Kidney epithelial cell (primary cell): Measurements from ENCODE around the gene TBC1D22A. TPM values are rescaled to one million over a fixed set of nuclear protein-coding genes. Genes with fewer than 3 reads are reported as not detected.

ENCODE experiments used
- DNase-seq: peaks from one replicate; pipeline ENCODE4 v3.0.0-alpha.2; 2010; ENCODE audit warnings: low read depth
- H3K27me3 ChIP-seq: 2 replicates; pipeline ENCODE4 v1.6.0; 2011; ENCODE audit warnings: low read length; ENCODE audit not compliant: control insufficient read depth, insufficient read depth
- H3K36me3 ChIP-seq: 2 replicates; pipeline ENCODE4 v1.5.1; 2011; ENCODE audit warnings: low read length; ENCODE audit not compliant: control insufficient read depth, insufficient read depth
- H3K4me3 ChIP-seq: 2 replicates; pipeline ENCODE4 v1.5.1; 2011; ENCODE audit warnings: low read depth, mild to moderate bottlenecking, control low read depth, low read length
- total RNA-seq: library from RNA; depleted of rRNA; stranded (reverse); fragments of >200 nt; gene quantifications from 2 replicates; pipeline ENCODE4 v1.2.3, GENCODE V29; 2015
- TF ChIP-seq, protein P1 (sequence below): IDR thresholded peaks from 2 replicates; pipeline ENCODE4 v1.5.1; 2011; ENCODE audit warnings: mild to moderate bottlenecking, moderate library complexity, low read length, control low read depth, inconsistent platforms; ENCODE audit not compliant: insufficient read depth, poor library complexity, severe bottlenecking

TBC1D22A gene
- total RNA-seq, 1 donor from 2014 or later: 25.7 TPM

DNA sequence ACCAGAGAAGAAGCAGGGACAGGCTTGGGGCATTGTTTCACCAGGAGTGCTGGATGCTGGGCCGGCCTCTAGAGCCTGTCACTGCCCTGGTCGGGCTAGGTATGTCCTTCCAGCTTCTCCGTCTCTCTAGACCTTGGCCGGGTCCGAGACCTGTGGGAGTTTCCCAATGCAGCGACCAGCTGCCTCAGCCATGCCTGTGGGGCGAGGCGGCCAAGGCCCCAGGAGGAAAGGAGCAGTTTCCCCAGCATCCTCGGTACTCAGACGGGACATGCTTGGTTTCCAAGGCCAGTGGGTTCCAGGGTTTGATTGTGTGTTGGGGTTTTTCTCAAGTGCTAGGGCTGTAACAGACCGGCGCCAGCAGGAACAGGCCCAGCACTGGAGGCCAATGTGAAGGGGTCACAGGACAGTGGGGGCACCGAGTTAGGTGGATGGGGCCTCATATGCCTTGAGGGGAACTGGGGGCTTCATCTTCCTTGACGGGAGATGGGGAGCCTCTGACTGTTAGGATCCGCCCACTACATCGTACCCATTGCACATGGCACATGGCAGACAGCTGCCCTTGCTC is 339.0 kb downstream of the TBC1D22A start:
- no peak for DNase-seq
- Histone ChIP-seq H3K36me3 (no peaks in the 10 kb centered on the region), H3K4me3 (no peak overlapping the region), H3K27me3 (no peaks in the 10 kb centered on the region)
- TF ChIP-seq, protein P1, sequence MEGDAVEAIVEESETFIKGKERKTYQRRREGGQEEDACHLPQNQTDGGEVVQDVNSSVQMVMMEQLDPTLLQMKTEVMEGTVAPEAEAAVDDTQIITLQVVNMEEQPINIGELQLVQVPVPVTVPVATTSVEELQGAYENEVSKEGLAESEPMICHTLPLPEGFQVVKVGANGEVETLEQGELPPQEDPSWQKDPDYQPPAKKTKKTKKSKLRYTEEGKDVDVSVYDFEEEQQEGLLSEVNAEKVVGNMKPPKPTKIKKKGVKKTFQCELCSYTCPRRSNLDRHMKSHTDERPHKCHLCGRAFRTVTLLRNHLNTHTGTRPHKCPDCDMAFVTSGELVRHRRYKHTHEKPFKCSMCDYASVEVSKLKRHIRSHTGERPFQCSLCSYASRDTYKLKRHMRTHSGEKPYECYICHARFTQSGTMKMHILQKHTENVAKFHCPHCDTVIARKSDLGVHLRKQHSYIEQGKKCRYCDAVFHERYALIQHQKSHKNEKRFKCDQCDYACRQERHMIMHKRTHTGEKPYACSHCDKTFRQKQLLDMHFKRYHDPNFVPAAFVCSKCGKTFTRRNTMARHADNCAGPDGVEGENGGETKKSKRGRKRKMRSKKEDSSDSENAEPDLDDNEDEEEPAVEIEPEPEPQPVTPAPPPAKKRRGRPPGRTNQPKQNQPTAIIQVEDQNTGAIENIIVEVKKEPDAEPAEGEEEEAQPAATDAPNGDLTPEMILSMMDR: no peak

DNA sequence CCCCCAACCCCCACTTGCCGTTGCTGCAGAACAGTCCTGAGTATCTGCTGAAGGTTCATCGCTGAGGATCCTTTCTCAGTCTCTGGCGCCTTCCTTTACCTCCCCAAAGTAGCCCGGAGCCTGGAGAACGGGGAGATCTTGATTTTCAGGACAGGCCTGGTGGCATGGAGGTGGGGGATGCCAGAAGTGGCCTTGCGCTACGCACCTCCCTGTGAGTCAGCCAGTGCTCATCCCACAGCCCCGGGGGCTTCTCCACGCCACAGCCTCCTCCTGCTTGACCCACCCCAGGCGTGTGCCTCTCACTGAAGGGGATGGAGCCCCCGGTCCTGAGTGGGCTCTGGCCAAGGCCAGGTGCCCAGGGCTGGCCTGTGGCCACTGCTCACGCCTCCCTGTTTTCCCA is 339.6 kb downstream of the TBC1D22A start:
- H3K4me3 ChIP-seq: no peak overlapping the region
- no peaks in the 10 kb centered on the region for H3K36me3 ChIP-seq
- TF ChIP-seq, protein P1: no peak
- no peak for DNase-seq
- no peaks in the 10 kb centered on the region for H3K27me3 ChIP-seq

DNA sequence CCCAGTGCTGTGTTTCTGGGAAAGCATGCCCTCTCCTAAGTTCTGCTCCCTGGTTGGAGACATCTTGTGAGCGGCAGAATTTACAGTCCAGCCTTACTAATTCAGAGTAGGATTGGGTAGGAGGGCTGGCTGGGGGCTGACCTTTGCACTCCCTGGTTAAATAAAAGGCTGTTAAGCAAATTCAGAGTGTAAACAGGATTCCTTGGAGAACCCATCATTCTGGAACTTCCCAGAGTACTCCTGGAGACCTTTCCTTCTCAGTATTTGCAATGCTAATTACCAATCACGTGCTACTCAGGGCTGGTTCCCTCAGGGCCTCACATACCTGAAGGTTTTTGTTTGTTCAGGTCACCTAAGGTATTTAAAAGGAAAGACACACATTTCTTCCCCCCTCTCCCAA is 340.2 kb downstream of the TBC1D22A start:
- DNase-seq: no peak
- no peaks in the 10 kb centered on the region for H3K27me3 ChIP-seq
- no peaks in the 10 kb centered on the region for H3K36me3 ChIP-seq
- no peak overlapping the region for H3K4me3 ChIP-seq
- TF ChIP-seq, protein P1: no peak

DNA sequence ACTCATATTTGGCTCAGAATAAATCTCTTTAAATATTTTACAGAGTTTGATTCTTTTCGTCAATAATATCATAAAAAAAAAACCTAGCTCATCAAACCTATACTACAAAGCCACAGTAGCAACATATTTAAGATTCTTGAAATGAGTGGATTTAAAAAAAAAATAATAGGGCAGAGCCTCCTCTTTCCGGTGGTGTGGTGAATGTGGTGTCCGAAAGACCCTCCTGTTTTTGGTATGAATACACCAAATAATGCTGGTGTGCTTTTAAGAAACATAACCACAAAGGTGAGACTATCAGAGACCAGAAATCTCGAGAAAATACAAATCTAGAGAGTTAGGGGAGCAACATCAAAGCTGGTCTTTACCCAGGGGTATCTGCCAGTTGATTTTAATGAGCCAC is 342.6 kb downstream of the TBC1D22A start:
- TF ChIP-seq, protein P1: no peak
- Histone ChIP-seq H3K27me3 (no peaks in the 10 kb centered on the region), H3K4me3 (no peak overlapping the region), H3K36me3 (no peaks in the 10 kb centered on the region)
- no peak for DNase-seq

DNA sequence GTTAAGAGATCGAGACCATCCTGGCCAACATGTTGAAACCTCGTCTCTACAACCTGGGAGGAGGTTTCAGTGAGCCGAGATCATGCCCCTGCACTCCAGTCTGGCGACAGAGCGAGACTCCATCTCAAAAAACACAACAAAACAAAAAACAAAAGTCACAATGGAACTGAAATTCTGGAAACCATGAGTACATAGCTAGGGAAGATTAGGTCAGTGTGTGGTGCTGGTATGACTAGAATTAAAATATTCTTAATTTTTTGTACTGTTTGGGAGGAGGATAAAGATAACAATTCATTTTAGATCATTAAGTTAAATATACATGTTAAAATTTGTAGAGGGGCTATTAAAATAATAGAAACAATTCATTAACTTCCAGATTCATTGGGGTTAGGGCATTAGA is 344.4 kb downstream of the TBC1D22A start:
- Histone ChIP-seq H3K27me3 (no peaks in the 10 kb centered on the region), H3K36me3 (no peaks in the 10 kb centered on the region), H3K4me3 (no peak overlapping the region)
- DNase-seq: no peak
- TF ChIP-seq, protein P1: no peak

DNA sequence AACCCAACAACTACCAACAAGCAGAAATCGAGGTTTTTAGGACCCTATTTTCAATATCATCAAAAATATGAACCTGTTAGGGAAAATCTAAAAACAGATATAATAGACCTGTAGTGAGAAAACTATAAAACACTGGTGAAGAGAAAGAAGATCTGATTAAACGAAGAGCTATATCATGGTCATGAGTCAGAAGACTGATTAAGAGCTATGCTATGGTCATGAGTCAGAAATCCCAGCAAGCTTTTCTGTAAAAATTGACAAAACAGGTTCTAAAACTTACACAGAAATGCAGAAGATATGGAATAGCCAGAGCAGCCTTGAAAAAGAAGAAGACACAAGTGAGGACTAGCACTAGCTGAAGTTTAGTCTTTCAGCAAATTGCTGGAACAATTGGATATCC is 345.0 kb downstream of the TBC1D22A start:
- Histone ChIP-seq H3K36me3 (no peaks in the 10 kb centered on the region), H3K27me3 (no peaks in the 10 kb centered on the region), H3K4me3 (no peak overlapping the region)
- DNase-seq: peak; percentile 41
- TF ChIP-seq, protein P1: no peak
